GM23248 (cell line): ENCODE data around the gene FARS2.

Source experiments
- EZH2 ChIP-seq: fragments of 200-600 bp; sonication (generic); IDR thresholded peaks from 2 replicates; pipeline ENCODE4 v1.6.1; 2018; ENCODE audit warnings: antibody characterized with exemption, mild to moderate bottlenecking; ENCODE audit not compliant: insufficient read depth, poor library complexity, severe bottlenecking
- EZH2phosphoT487 ChIP-seq: fragments of 200-600 bp; sonication (generic); IDR thresholded peaks from 2 replicates; pipeline ENCODE4 v1.6.1; 2018; ENCODE audit warnings: antibody characterized with exemption, moderate library complexity, mild to moderate bottlenecking, low read depth; ENCODE audit not compliant: insufficient read depth

DNA sequence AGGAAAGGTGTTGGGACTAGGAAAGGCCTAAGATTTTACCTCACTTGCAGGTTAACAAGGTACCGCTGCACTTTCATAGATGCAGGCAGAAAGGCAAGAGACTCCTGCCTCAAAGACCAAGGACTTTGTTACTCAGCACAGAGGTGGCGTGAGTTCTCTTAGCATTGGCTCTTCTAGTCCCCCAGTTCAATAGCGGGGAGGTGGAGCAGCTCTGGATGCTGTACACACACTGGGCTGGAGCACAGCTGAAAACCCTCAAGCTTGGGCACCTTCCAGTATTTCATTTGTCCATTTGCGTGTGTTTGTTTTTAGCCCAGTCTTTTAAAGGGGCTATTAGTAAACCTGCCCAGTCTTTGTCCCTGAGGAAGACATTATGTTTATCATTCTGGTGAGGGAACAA is 345.2 kb downstream of the FARS2 start:
- TF ChIP-seq EZH2phosphoT487: no peak
- TF ChIP-seq EZH2: no peak
